ENCODE results near the gene OTOG.

OTOG gene

GRCh38 chr11:17563961-17564686, 17.1 kb downstream of the OTOG start:
- in situ Hi-C loops (cut with MboI; ENCODE audit: low pct_unique_long_range_greater_than_20kb, low sequenced_read_pairs, unreplicated experiment): no loop called here
- no peak for DNase-seq (ENCODE audit: low spot score)
- no peak for TF ChIP-seq CTCF (IDR thresholded peaks at IDR 0.05; ENCODE audit: extremely low read depth, insufficient read depth, missing control alignments)

GRCh38 chr11:17564687-17565042, 17.6 kb downstream of the OTOG start:
- DNase-seq (ENCODE audit: low spot score): no peak
- TF ChIP-seq CTCF (IDR thresholded peaks at IDR 0.05; ENCODE audit: extremely low read depth, insufficient read depth, missing control alignments): no peak
- in situ Hi-C loops (cut with MboI; ENCODE audit: low pct_unique_long_range_greater_than_20kb, low sequenced_read_pairs, unreplicated experiment): no loop called here

GRCh38 chr11:17568944-17569343, 21.9 kb downstream of the OTOG start:
- TF ChIP-seq CTCF (IDR thresholded peaks at IDR 0.05; ENCODE audit: extremely low read depth, insufficient read depth, missing control alignments): no peak
- in situ Hi-C loops (cut with MboI; ENCODE audit: low pct_unique_long_range_greater_than_20kb, low sequenced_read_pairs, unreplicated experiment): no loop called here
- no peak for DNase-seq (ENCODE audit: low spot score)

GRCh38 chr11:17570034-17570433, 23.0 kb downstream of the OTOG start:
- no peak for TF ChIP-seq CTCF (IDR thresholded peaks at IDR 0.05; ENCODE audit: extremely low read depth, insufficient read depth, missing control alignments)
- in situ Hi-C loops (cut with MboI; ENCODE audit: low pct_unique_long_range_greater_than_20kb, low sequenced_read_pairs, unreplicated experiment): no loop called here

GRCh38 chr11:17571431-17572358, 24.6 kb downstream of the OTOG start:
- in situ Hi-C loops (cut with MboI; ENCODE audit: low pct_unique_long_range_greater_than_20kb, low sequenced_read_pairs, unreplicated experiment): no loop called here
- no peak for TF ChIP-seq CTCF (IDR thresholded peaks at IDR 0.05; ENCODE audit: extremely low read depth, insufficient read depth, missing control alignments)
- DNase-seq (ENCODE audit: low spot score): no peak

More at GRCh38 chr11:17570034-17570433, 23.0 kb downstream of the OTOG start:
- DNase-seq (ENCODE audit: low spot score): no peak

GRCh38 chr11:17572359-17572690, 25.3 kb downstream of the OTOG start:
- DNase-seq (ENCODE audit: low spot score): no peak

More at GRCh38 chr11:17572359-17572690, 25.3 kb downstream of the OTOG start:
- in situ Hi-C loops (cut with MboI; ENCODE audit: low pct_unique_long_range_greater_than_20kb, low sequenced_read_pairs, unreplicated experiment): no loop called here
- no peak for TF ChIP-seq CTCF (IDR thresholded peaks at IDR 0.05; ENCODE audit: extremely low read depth, insufficient read depth, missing control alignments)
